HG03460 (cell line): Measurements from ENCODE around the gene SDHC.
A peak's percentile ranks its signal among the peaks of the same experiment; 100 is the strongest.
"Not testable (repeated sequence)": the region's sequence is repeated elsewhere in the genome, so short reads cannot be mapped to it uniquely, and the experiment has no call there.

ENCODE experiments used
- ATAC-seq: cut with Tn5 transposase; IDR thresholded peaks from one replicate; pipeline ENCODE4 v1.9.1; 2021; ENCODE audit not compliant: unreplicated experiment

The SDHC gene

GRCh38 chr1:161309868-161310267 lies 4.3 kb upstream of the SDHC start, which contains the start of gene MPZ:
Gene MPZ (minus strand): TSS chr1:161309968. CDS start chr1:161309905, 63 bp downstream.
- no peak for ATAC-seq

- no peak for ATAC-seq
Observed at GRCh38 chr1:161311595-161312181, 2.5 kb upstream of the SDHC start.

GRCh38 chr1:161313554-161314200 lies 504 bp upstream of the SDHC start:
- no peak for ATAC-seq

- ATAC-seq: not testable (repeated sequence)
Observed at GRCh38 chr1:161315841-161316674, 1.9 kb downstream of the SDHC start.

- no peak for ATAC-seq
Observed at GRCh38 chr1:161324020-161324419, 9.8 kb downstream of the SDHC start.

- no peak for ATAC-seq
Observed at GRCh38 chr1:161330346-161330745, 16.2 kb downstream of the SDHC start.

GRCh38 chr1:161333166-161333565 lies 19.0 kb downstream of the SDHC start:
- no peak for ATAC-seq

- ATAC-seq: no peak
Observed at GRCh38 chr1:161335796-161336195, 21.6 kb downstream of the SDHC start.

GRCh38 chr1:161342177-161342576 lies 28.0 kb downstream of the SDHC start:
- ATAC-seq: no peak

GRCh38 chr1:161342821-161343220 lies 28.6 kb downstream of the SDHC start:
- ATAC-seq: no peak

GRCh38 chr1:161350671-161351070 lies 36.5 kb downstream of the SDHC start:
- ATAC-seq: no peak

- ATAC-seq: no peak
Observed at GRCh38 chr1:161351482-161351881, 37.3 kb downstream of the SDHC start.

- no peak for ATAC-seq
Observed at GRCh38 chr1:161357073-161357472, 42.9 kb downstream of the SDHC start.

- ATAC-seq: no peak
Observed at GRCh38 chr1:161359291-161359690, 45.1 kb downstream of the SDHC start.

- no peak for ATAC-seq
Observed at GRCh38 chr1:161364332-161364731, 50.2 kb downstream of the SDHC start.

GRCh38 chr1:161365207-161365606 lies 51.0 kb downstream of the SDHC start:
- ATAC-seq: no peak

- peak; percentile 94 for ATAC-seq
Observed at GRCh38 chr1:161367684-161368400, 53.7 kb downstream of the SDHC start, which contains the start of gene CFAP126. Gene CFAP126 (minus strand): TSS chr1:161367876. CDS start chr1:161367868, 8 bp downstream.

GRCh38 chr1:161373442-161373841 lies 59.3 kb downstream of the SDHC start:
- ATAC-seq: no peak

- ATAC-seq: no peak
Observed at GRCh38 chr1:161374373-161374772, 60.2 kb downstream of the SDHC start.

- ATAC-seq: no peak
Observed at GRCh38 chr1:161378014-161378413, 63.8 kb downstream of the SDHC start.

- no peak for ATAC-seq
Observed at GRCh38 chr1:161379071-161379470, 64.9 kb downstream of the SDHC start.
